ENCODE measurements around the gene NUDT14.

GRCh38 chr14:105163040-105163742, 17.9 kb downstream of the NUDT14 start:
- no peak for TF ChIP-seq SUZ12 (IDR thresholded peaks at IDR 0.05; ENCODE audit: extremely low read depth, insufficient read depth, insufficient read length)
- TF ChIP-seq YY1 (IDR thresholded peaks at IDR 0.05; ENCODE audit: insufficient read depth, insufficient read length): no peak
